ENCODE results near the gene NAGS. TPM values are rescaled to one million over a fixed set of nuclear protein-coding genes. Genes with fewer than 3 reads are reported as not detected.
"Not testable (repeated sequence)": the region's sequence is repeated elsewhere in the genome, so short reads cannot be mapped to it uniquely, and the experiment has no call there.

NAGS gene
- polyA plus RNA-seq, 1 donor = 37.5 TPM

DNA sequence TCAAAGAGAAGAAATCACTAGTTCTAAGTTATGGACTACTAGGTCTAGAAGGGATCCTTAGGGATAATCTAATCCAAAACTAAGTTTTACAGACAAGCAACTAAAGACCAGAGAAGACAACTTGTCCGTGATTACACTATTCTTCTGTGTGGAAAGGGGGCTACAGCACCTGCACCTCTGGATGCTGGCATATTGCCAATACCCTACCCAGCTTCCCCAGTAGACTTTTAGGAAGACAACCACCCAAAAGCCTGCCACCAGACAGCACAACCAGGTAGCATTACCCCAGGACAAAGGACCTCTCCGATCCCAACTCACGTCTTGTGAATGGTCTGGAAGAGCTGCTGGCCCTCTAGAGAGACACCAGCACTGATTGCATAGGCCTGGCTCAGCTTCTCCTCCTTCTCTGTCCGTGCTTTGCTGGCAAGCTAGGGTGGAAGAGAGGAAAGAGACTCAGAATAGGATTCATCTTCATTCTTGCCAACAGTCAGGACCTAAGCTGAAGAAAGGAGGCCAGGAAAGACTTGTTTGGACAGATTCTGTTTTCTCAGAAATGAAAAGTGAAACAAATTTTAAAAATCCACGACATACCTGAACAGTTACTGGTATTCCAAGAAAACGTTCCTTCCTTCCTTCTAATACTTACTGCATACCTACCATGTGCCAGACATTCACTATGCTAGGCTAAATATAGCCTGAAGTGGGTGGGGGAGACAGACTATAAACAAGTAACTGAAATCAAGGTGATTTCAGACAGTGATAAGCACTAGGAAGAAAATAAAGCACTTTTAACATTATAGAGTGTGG lies 35.6 kb downstream of the NAGS start:
- H3K27me3 ChIP-seq (ENCODE audit: control insufficient read depth, insufficient read depth, low read length) = no peaks in the 10 kb centered on the region
- DNase-seq = no peak
- H3K4me1 ChIP-seq (ENCODE audit: control insufficient read depth, insufficient read depth, low read length) = peaks cover 8% of the 10 kb centered on the region
- H3K36me3 ChIP-seq (ENCODE audit: control insufficient read depth, insufficient read depth, low read length) = peaks cover 31% of the 10 kb centered on the region
- H3K27ac ChIP-seq (ENCODE audit: low read length) = no peak overlapping the region
- WGBS (ENCODE audit: insufficient coverage, low lambda C conversion rate) = no CpG with 5 or more reads among the region's 6 CpGs
- H3K4me3 ChIP-seq (ENCODE audit: low read length) = no peak overlapping the region
- no peaks in the 10 kb centered on the region for H3K9me3 ChIP-seq (ENCODE audit: control insufficient read depth, low read depth, low read length)

DNA sequence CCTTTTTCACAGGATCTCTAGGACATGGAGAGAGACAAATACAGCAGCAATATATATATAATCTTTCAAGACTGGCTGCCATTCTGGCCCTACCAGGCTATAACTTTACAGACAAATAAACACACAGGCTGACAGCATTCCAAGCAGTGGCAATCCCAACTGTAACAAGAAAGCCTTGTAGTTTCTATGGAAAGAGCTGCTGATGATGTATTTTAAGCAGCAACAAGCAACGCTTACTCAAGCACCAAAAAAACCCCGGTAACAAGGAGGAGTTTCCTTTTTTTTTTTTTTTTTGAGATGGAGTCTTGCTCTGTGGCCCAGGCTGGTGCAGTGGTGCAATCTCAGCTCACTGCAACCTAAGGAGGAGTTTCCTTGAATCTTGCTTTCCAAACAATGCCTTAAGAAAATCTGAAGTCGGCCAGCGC lies 38.9 kb downstream of the NAGS start:
- H3K4me1 ChIP-seq (ENCODE audit: control insufficient read depth, insufficient read depth, low read length) = peaks cover 5% of the 10 kb centered on the region
- no CpG with 5 or more reads among the region's 4 CpGs for WGBS (ENCODE audit: insufficient coverage, low lambda C conversion rate)

GRCh38 chr17:44044071-44044470 lies 39.6 kb downstream of the NAGS start:
- H3K4me3 ChIP-seq (ENCODE audit: low read length) = no peak overlapping the region
- H3K27ac ChIP-seq (ENCODE audit: low read length) = no peak overlapping the region
- peaks cover 27% of the 10 kb centered on the region for H3K36me3 ChIP-seq (ENCODE audit: control insufficient read depth, insufficient read depth, low read length)
- no peaks in the 10 kb centered on the region for H3K9me3 ChIP-seq (ENCODE audit: control insufficient read depth, low read depth, low read length)
- no CpG with 5 or more reads among the region's 1 CpG for WGBS (ENCODE audit: insufficient coverage, low lambda C conversion rate)
- H3K27me3 ChIP-seq (ENCODE audit: control insufficient read depth, insufficient read depth, low read length) = no peaks in the 10 kb centered on the region
- no peak for DNase-seq
- H3K4me1 ChIP-seq (ENCODE audit: control insufficient read depth, insufficient read depth, low read length) = peaks cover 4% of the 10 kb centered on the region

More for the DNA sequence above, 38.9 kb downstream of the NAGS start:
- no peak overlapping the region for H3K4me3 ChIP-seq (ENCODE audit: low read length)
- no peaks in the 10 kb centered on the region for H3K27me3 ChIP-seq (ENCODE audit: control insufficient read depth, insufficient read depth, low read length)
- H3K27ac ChIP-seq (ENCODE audit: low read length) = no peak overlapping the region
- H3K9me3 ChIP-seq (ENCODE audit: control insufficient read depth, low read depth, low read length) = no peaks in the 10 kb centered on the region
- no peak for DNase-seq
- peaks cover 23% of the 10 kb centered on the region for H3K36me3 ChIP-seq (ENCODE audit: control insufficient read depth, insufficient read depth, low read length)

DNA sequence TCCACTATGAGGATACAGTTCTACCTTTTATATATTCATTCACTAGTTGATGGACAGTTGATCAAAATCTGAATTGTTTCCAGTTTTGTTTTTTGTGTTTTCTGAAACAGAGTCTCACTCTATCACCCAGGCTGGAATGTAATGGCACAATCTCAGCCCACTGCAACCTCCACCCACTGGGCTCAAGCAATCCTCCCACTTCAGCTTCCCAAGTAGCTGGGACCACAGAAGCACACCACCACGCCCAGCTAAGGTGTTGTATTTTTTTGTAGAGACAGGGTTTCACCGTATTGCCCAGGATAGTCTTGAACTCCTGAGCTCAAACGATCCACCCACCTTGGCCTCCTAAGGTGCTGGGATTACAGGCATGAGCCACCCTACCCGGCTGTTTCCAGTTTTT lies 41.1 kb downstream of the NAGS start:
- Histone ChIP-seq H3K4me1 (ENCODE audit: control insufficient read depth, insufficient read depth, low read length) (no peaks in the 10 kb centered on the region), H3K36me3 (ENCODE audit: control insufficient read depth, insufficient read depth, low read length) (peaks cover 34% of the 10 kb centered on the region), H3K27me3 (ENCODE audit: control insufficient read depth, insufficient read depth, low read length) (no peaks in the 10 kb centered on the region), H3K9me3 (ENCODE audit: control insufficient read depth, low read depth, low read length) (no peaks in the 10 kb centered on the region), H3K27ac (ENCODE audit: low read length) (no peak overlapping the region), H3K4me3 (ENCODE audit: low read length) (no peak overlapping the region)
- no peak for DNase-seq
- WGBS (ENCODE audit: insufficient coverage, low lambda C conversion rate) = no CpG with 5 or more reads among the region's 4 CpGs

GRCh38 chr17:44046893-44047292 lies 42.5 kb downstream of the NAGS start:
- not testable (repeated sequence) for H3K4me3 ChIP-seq (ENCODE audit: low read length); H3K27me3 ChIP-seq (ENCODE audit: control insufficient read depth, insufficient read depth, low read length); H3K27ac ChIP-seq (ENCODE audit: low read length); H3K4me1 ChIP-seq (ENCODE audit: control insufficient read depth, insufficient read depth, low read length); H3K9me3 ChIP-seq (ENCODE audit: control insufficient read depth, low read depth, low read length); DNase-seq
- H3K36me3 ChIP-seq (ENCODE audit: control insufficient read depth, insufficient read depth, low read length) = peaks cover 48% of the 10 kb centered on the region
- no CpG with 5 or more reads among the region's 7 CpGs for WGBS (ENCODE audit: insufficient coverage, low lambda C conversion rate)

DNA sequence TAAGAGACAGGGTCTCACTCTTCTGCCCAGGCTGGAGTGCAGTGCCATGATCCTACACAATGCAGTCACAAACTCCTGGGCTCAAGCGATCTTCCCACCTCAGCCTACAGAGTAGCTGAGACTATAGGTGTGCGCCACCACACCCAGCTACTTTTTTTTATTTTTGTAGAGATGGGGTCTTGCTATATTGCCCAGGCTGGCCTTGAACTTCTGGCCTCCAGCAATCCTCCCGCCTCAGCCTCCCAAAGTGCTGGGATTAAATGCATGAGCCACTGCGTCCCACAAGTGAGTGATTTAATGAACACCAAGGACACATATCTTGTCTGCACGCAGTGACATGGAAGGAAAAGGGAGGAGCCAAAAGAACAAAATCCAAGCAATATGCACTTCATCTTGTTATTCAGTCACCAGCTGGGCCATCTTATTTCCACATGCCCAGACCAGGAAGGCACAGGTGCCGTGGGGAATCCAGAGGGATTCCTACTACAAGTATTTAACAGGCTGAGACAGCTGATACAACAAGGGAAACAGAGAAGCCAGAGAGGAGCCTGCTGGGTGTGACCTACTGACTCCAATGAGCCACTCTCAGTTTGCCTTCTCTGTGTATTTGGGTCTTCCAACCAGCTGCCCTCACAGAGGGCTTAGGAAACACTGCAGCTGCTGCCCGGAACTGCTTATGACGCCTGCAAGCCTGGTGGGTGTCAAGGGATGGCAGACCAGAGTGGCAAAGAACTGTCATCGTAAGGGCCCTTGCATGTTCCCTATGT lies 45.1 kb downstream of the NAGS start:
- Histone ChIP-seq H3K4me1 (ENCODE audit: control insufficient read depth, insufficient read depth, low read length) (no peaks in the 10 kb centered on the region), H3K4me3 (ENCODE audit: low read length) (no peak overlapping the region), H3K36me3 (ENCODE audit: control insufficient read depth, insufficient read depth, low read length) (peaks cover 59% of the 10 kb centered on the region), H3K27me3 (ENCODE audit: control insufficient read depth, insufficient read depth, low read length) (no peaks in the 10 kb centered on the region), H3K27ac (ENCODE audit: low read length) (no peak overlapping the region), H3K9me3 (ENCODE audit: control insufficient read depth, low read depth, low read length) (no peaks in the 10 kb centered on the region)
- DNase-seq = no peak
- no CpG with 5 or more reads among the region's 9 CpGs for WGBS (ENCODE audit: insufficient coverage, low lambda C conversion rate)

GRCh38 chr17:44053125-44053872 lies 48.9 kb downstream of the NAGS start:
- Histone ChIP-seq H3K27ac (ENCODE audit: low read length) (no peak overlapping the region), H3K4me1 (ENCODE audit: control insufficient read depth, insufficient read depth, low read length) (no peaks in the 10 kb centered on the region), H3K27me3 (ENCODE audit: control insufficient read depth, insufficient read depth, low read length) (no peaks in the 10 kb centered on the region), H3K36me3 (ENCODE audit: control insufficient read depth, insufficient read depth, low read length) (peaks cover 66% of the 10 kb centered on the region), H3K4me3 (ENCODE audit: low read length) (no peak overlapping the region), H3K9me3 (ENCODE audit: control insufficient read depth, low read depth, low read length) (no peaks in the 10 kb centered on the region)
- no CpG with 5 or more reads among the region's 3 CpGs for WGBS (ENCODE audit: insufficient coverage, low lambda C conversion rate)
- no peak for DNase-seq

Other genes starting within 250 kb of the NAGS start
- not detected for gene SOST, start 245.8 kb upstream of the NAGS start, polyA plus RNA-seq
- 68.7 TPM for gene DUSP3, start 225.6 kb upstream of the NAGS start, polyA plus RNA-seq
- 0.04 TPM for gene CFAP97D1, start 224.2 kb upstream of the NAGS start, polyA plus RNA-seq
- gene MPP3, start 171.5 kb upstream of the NAGS start, polyA plus RNA-seq = 4.9 TPM
- 0.30 TPM for gene CD300LG, start 157.4 kb upstream of the NAGS start, polyA plus RNA-seq
- 3.4 TPM for gene MPP2, start 97.1 kb upstream of the NAGS start, polyA plus RNA-seq
- 0.34 TPM for gene PPY, start 62.1 kb upstream of the NAGS start, polyA plus RNA-seq
- gene PYY, start 50.7 kb upstream of the NAGS start, polyA plus RNA-seq = 36.2 TPM
- 47.5 TPM for gene TMEM101, start 10.3 kb downstream of the NAGS start, polyA plus RNA-seq
- gene LSM12, start 62.0 kb downstream of the NAGS start, polyA plus RNA-seq = 31.5 TPM
- gene G6PC3, start 66.1 kb downstream of the NAGS start, polyA plus RNA-seq = 57.5 TPM
- gene HDAC5, start 119.0 kb downstream of the NAGS start, polyA plus RNA-seq = 35.9 TPM
- gene HROB, start 137.3 kb downstream of the NAGS start, polyA plus RNA-seq = 3.1 TPM
- gene ASB16, start 166.1 kb downstream of the NAGS start, polyA plus RNA-seq = 2.5 TPM
- 41.5 TPM for gene TMUB2, start 182.3 kb downstream of the NAGS start, polyA plus RNA-seq
- gene ATXN7L3, start 195.3 kb downstream of the NAGS start, polyA plus RNA-seq = 47.8 TPM
- 67.4 TPM for gene UBTF, start 215.1 kb downstream of the NAGS start, polyA plus RNA-seq

Measured in large intestine (tissue), 3 donors.